ENCODE results near the gene GSG1L.

DNA sequence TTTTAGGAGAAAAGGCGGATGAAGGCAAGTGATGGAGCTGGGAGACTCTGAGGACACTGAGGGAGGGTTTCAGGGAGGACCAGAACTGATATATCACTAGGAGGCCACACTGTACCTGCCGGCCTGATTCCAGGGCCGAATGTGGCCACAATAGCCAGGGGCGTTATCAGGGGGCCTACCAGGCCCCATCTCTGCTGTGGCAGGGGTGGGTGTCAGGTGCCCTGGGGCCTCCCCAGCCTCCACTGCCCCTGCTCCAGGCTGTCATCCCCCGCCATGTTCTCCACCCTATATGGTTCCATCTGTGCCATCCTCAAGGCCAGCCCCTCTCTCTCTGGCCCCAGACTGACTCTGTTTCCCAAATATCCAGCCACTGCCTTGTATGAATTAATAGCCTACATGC lies 246.5 kb downstream of the GSG1L start:
- TF ChIP-seq, protein P1, sequence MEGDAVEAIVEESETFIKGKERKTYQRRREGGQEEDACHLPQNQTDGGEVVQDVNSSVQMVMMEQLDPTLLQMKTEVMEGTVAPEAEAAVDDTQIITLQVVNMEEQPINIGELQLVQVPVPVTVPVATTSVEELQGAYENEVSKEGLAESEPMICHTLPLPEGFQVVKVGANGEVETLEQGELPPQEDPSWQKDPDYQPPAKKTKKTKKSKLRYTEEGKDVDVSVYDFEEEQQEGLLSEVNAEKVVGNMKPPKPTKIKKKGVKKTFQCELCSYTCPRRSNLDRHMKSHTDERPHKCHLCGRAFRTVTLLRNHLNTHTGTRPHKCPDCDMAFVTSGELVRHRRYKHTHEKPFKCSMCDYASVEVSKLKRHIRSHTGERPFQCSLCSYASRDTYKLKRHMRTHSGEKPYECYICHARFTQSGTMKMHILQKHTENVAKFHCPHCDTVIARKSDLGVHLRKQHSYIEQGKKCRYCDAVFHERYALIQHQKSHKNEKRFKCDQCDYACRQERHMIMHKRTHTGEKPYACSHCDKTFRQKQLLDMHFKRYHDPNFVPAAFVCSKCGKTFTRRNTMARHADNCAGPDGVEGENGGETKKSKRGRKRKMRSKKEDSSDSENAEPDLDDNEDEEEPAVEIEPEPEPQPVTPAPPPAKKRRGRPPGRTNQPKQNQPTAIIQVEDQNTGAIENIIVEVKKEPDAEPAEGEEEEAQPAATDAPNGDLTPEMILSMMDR (conservative IDR thresholded peaks at IDR 0.05), result no peak
- no peak for TF ChIP-seq ZFX (IDR thresholded peaks at IDR 0.05)

All from C4-2B (cell line).